HL-60 (cell line): ENCODE data around the gene SF3B1.

Source experiments
- CTCF ChIP-seq: IDR thresholded peaks from one replicate; pipeline ENCODE4 v1.5.1; 2011; ENCODE audit warnings: low read length, control low read depth, inconsistent platforms; ENCODE audit not compliant: insufficient read depth
- POLR2AphosphoS5 ChIP-seq: IDR thresholded peaks from 2 replicates; pipeline ENCODE4 v1.6.1; 2012; ENCODE audit warnings: low read depth
- REST ChIP-seq: IDR thresholded peaks from 2 replicates; pipeline ENCODE4 v1.6.1; 2012; ENCODE audit warnings: low read depth; ENCODE audit not compliant: insufficient replicate concordance

- TF ChIP-seq CTCF (no peak), POLR2AphosphoS5 (no peak), REST (no peak)
Observed at GRCh38 chr2:197454923-197455322, 20.1 kb upstream of the SF3B1 start.
